Adipocyte (in vitro differentiated cells): ENCODE data around the gene ITGB3BP.
"Not testable (repeated sequence)": the region's sequence is repeated elsewhere in the genome, so short reads cannot be mapped to it uniquely, and the experiment has no call there.

Experiments used
- DNase-seq: peaks from one replicate; pipeline ENCODE4 v3.0.0-alpha.2; 2015; ENCODE audit warnings: low read depth
- H3K27me3 ChIP-seq: replicated peaks from 2 replicates; pipeline ENCODE4 v1.7.0; 2013; ENCODE audit warnings: mild to moderate bottlenecking, low read length, moderate library complexity; ENCODE audit not compliant: control insufficient read depth, insufficient read depth
- H3K36me3 ChIP-seq: 2 replicates; pipeline ENCODE4 v1.7.0; 2013; ENCODE audit warnings: low read length, mild to moderate bottlenecking, moderate library complexity; ENCODE audit not compliant: control insufficient read depth, insufficient read depth, severe bottlenecking
- H3K4me1 ChIP-seq: 2 replicates; pipeline ENCODE4 v1.7.0; 2013; ENCODE audit warnings: mild to moderate bottlenecking, low read length, moderate library complexity; ENCODE audit not compliant: control insufficient read depth, insufficient read depth
- H3K4me3 ChIP-seq: 2 replicates; pipeline ENCODE4 v1.7.0; 2013; ENCODE audit warnings: mild to moderate bottlenecking, low read length, moderate library complexity
- H3K9ac ChIP-seq: 2 replicates; pipeline ENCODE4 v1.7.0; 2013; ENCODE audit warnings: mild to moderate bottlenecking, low read length, moderate library complexity
- H3K9me3 ChIP-seq: 2 replicates; pipeline ENCODE4 v1.7.0; 2013; ENCODE audit warnings: mild to moderate bottlenecking, low read length, moderate library complexity; ENCODE audit not compliant: control insufficient read depth

The ITGB3BP gene

GRCh38 chr1:63522891-63523728 is at the start of gene ITGB3BP, which contains the start of gene EFCAB7:
Gene ITGB3BP (minus strand): TSS chr1:63523225. CDS start chr1:63523133, 92 bp downstream.
Gene EFCAB7 (plus strand): TSS chr1:63523525. CDS start chr1:63525573, 2,048 bp downstream.
- Histone ChIP-seq H3K4me1 (peaks cover 17% of the 10 kb centered on the region), H3K36me3 (peaks cover 12% of the 10 kb centered on the region), H3K27me3 (no peaks in the 10 kb centered on the region), H3K9me3 (no peaks in the 10 kb centered on the region), H3K9ac (peak within 1 kb of the TSS; percentile 87), H3K4me3 (peak within 1 kb of the TSS; percentile 98)
- peak; percentile 97 for DNase-seq

DNA sequence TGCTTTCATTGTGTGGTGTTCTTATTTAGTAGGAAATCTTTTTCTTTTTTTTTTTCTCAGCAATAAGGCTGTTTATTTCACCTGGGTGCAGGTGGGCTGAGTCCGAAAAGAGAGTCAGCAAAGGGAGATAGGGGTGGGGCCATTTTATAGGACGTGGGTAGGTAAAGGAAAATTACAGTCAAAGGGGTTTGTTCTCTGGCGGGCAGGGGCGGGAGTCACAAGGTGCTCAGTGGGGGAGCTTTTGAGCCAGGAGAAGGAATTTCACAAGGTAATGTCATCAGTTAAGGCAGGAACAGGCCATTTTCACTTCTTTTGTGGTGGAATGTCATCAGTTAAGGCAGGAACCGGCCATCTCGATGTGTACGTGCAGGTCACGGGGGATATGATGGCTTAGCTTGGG is 49.7 kb upstream of the ITGB3BP start:
- H3K27me3 ChIP-seq, H3K9ac ChIP-seq, H3K4me3 ChIP-seq, H3K36me3 ChIP-seq, DNase-seq, H3K4me1 ChIP-seq, H3K9me3 ChIP-seq: not testable (repeated sequence)

- no peak for DNase-seq
- H3K27me3 ChIP-seq: no peaks in the 10 kb centered on the region
- no peaks in the 10 kb centered on the region for H3K36me3 ChIP-seq
- no peak overlapping the region for H3K4me3 ChIP-seq
- no peak overlapping the region for H3K9ac ChIP-seq
- H3K4me1 ChIP-seq: no peaks in the 10 kb centered on the region
- no peaks in the 10 kb centered on the region for H3K9me3 ChIP-seq
Measured at GRCh38 chr1:63569640-63570316, 46.8 kb upstream of the ITGB3BP start.

DNA sequence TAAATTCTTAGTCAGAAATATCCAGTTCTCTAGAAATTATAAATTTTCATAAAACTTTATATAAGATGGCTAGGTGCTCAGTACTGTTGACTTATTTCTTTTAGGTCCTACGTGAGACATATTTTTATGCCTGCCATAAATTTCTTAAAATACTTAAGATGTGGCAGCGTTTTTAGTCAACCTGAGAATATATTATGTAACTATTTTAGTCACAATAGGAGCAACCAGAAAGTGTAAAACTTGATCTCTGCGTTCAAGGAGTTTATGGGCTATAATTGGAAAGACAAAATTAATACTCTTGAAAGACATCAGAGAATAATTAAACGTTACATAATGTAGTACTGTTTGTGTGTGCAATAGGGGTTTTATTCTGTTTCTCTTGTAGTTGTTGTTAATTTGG is 46.0 kb upstream of the ITGB3BP start:
- no peak for DNase-seq
- Histone ChIP-seq H3K9ac (no peak overlapping the region), H3K27me3 (no peaks in the 10 kb centered on the region), H3K4me3 (no peak overlapping the region), H3K36me3 (no peaks in the 10 kb centered on the region), H3K9me3 (no peaks in the 10 kb centered on the region), H3K4me1 (no peaks in the 10 kb centered on the region)

- no peaks in the 10 kb centered on the region for H3K4me1 ChIP-seq
- no peaks in the 10 kb centered on the region for H3K36me3 ChIP-seq
- H3K9me3 ChIP-seq: no peaks in the 10 kb centered on the region
- DNase-seq: no peak
- H3K4me3 ChIP-seq: no peak overlapping the region
- no peaks in the 10 kb centered on the region for H3K27me3 ChIP-seq
- no peak overlapping the region for H3K9ac ChIP-seq
Measured at GRCh38 chr1:63563745-63564144, 40.7 kb upstream of the ITGB3BP start.

DNA sequence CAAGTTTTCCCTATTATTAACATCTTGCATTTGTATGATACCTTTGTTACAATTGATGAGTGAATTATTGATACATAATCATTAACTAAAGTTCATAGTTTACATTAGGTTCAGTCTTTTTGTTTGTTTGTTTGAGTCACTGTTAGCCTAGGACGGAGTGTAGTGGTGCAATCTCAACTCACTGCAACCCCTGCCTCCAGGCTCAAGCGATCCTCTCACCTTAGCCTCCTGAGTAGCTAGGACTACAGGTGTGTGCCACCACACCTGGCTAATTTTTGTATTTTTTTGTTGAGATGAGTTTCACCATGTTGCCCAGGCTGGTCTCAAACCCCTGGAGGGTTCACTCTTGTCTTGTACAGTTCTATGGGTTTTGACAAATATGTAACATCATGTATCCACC is 36.3 kb upstream of the ITGB3BP start:
- H3K9ac ChIP-seq: no peak overlapping the region
- no peaks in the 10 kb centered on the region for H3K9me3 ChIP-seq
- H3K4me1 ChIP-seq: peaks cover 2% of the 10 kb centered on the region
- no peaks in the 10 kb centered on the region for H3K36me3 ChIP-seq
- no peak for DNase-seq
- no peak overlapping the region for H3K4me3 ChIP-seq
- H3K27me3 ChIP-seq: no peaks in the 10 kb centered on the region

DNA sequence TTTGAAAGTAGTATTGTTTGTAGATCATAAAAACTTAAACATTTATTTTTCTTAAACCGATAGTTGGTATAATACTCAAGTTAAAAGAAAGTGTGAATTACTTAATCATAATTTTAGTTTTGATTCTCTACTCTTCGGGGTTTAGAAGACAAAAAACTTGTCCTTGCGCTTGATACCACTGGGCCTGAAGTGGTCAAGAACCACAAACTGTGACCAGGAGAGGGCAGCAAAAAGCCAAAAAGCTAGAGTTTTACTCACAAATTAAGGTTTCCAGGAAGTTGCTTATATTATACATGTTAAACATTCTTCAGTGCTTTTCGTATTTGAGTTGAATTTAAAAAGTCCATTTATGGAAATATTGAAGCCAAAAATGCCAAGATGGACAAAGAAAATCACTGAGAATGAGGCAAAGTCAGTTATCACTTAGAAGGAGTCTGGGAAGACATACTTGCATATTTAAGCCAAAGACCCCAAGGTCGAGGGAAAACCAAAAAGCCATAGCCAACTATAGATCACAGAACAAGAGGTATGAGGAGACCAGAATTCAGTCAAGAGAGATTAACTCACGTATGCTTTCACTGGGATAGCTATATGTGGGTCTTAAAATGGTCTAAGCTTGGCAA is 34.5 kb upstream of the ITGB3BP start:
- Histone ChIP-seq H3K36me3 (no peaks in the 10 kb centered on the region), H3K27me3 (no peaks in the 10 kb centered on the region), H3K9me3 (no peaks in the 10 kb centered on the region), H3K4me1 (peaks cover 2% of the 10 kb centered on the region), H3K4me3 (no peak overlapping the region), H3K9ac (no peak overlapping the region)
- peak; percentile 81 for DNase-seq

DNA sequence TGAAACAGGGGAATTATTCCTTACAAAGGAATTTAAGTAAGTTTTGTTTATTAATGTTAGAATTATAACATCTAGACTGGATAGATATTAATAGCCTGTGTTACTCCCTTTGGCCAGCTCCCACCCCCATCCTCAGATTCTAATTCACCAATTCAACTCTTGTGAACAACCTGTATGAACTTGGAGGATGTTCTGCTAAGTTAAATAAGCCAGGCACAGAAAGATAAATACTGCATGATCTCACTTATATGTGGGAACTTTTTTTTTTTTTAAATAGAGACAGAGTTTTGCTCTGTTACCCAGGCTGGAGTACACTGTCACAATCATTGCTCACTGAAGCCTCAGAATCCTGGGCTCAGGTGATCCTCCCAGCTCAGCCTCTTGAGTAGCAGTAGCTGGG is 32.5 kb upstream of the ITGB3BP start:
- DNase-seq: no peak
- Histone ChIP-seq H3K9ac (no peak overlapping the region), H3K4me3 (no peak overlapping the region), H3K27me3 (no peaks in the 10 kb centered on the region), H3K4me1 (peaks cover 2% of the 10 kb centered on the region), H3K36me3 (no peaks in the 10 kb centered on the region), H3K9me3 (no peaks in the 10 kb centered on the region)

DNA sequence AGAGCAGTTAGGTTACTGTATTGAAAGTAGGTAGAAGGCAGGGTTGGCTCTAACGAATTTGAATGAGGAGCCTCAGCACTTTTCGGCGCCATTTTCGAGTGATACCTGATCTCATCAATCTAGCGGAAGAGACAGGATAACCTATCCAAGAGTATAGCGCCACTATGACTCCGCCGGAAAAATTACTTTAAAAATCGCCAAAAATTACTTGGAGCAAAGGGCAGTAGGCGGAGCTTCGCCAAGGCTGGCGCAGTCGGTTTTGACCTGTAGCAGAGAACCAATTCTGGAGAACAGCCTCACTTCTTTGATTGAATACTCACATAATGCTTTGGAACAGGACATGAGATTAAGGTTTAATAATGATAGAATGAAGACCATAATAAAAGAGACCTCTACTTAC is 25.9 kb upstream of the ITGB3BP start:
- no peak for DNase-seq
- Histone ChIP-seq H3K4me3 (no peak overlapping the region), H3K36me3 (no peaks in the 10 kb centered on the region), H3K4me1 (peaks cover 17% of the 10 kb centered on the region), H3K27me3 (no peaks in the 10 kb centered on the region), H3K9ac (no peak overlapping the region), H3K9me3 (no peaks in the 10 kb centered on the region)

DNA sequence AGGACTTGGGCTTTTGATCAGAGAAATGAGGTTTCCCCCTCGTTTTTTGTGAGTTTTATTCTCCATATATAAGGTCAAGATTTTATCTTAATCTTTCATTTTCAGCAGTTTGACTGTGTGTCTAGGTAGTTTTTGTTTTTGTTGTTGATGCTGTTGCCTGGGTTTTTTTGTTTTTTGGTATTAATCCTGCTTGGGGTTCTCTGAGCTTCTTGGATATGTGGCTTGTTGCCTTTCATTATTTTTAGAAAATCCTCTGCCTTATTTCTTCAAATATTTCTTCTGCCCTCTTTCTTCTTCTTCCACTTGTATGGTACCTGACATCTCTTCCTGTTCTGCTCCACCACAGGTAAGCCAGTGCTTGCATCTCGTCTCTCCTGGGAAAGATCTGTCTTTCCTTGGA is 25.3 kb upstream of the ITGB3BP start:
- Histone ChIP-seq H3K27me3 (no peaks in the 10 kb centered on the region), H3K4me3 (peak overlapping the region; percentile 27), H3K9ac (peak overlapping the region; percentile 69), H3K36me3 (no peaks in the 10 kb centered on the region), H3K9me3 (no peaks in the 10 kb centered on the region), H3K4me1 (peaks cover 17% of the 10 kb centered on the region)
- DNase-seq: no peak

DNA sequence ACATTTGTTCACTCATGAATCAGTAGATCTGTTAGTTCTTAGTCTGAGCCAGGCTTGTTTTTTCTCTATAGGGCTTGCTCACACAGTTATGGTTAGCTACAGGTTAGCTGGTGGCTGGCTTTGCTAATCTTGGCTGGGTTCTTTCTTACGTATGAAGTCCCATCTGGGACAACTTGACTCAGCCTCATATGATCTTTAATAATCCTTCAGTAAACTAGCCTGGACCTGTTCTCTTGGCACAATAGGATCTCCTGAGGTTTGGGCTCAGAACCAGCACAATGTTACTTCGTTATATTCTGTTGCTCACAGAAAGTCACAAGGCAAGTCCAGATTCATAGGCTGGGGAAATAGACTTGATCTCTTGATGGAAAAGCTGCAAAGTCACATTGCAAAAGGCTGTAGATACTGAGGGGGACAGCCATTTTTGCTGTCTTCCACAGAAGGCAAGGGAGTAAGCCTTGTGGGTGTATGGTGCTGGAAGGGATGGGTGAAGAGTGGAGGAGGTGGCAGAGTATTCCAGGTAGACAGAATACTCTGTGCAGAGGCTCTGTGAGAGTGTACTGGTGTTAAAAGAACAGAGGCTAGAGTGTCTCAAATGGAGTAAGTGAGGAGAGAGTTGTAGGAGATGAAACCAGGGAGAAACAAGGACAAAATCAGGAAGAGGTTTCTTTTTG is 24.7 kb upstream of the ITGB3BP start:
- H3K9me3 ChIP-seq: no peaks in the 10 kb centered on the region
- H3K27me3 ChIP-seq: no peaks in the 10 kb centered on the region
- H3K4me1 ChIP-seq: peaks cover 17% of the 10 kb centered on the region
- peak overlapping the region; percentile 27 for H3K4me3 ChIP-seq
- peak; percentile 2 for DNase-seq
- H3K9ac ChIP-seq: peak overlapping the region; percentile 69
- H3K36me3 ChIP-seq: no peaks in the 10 kb centered on the region
